GM10266 (cell line): ENCODE results near the gene MCAM.
A peak's percentile ranks its signal among the peaks of the same experiment; 100 is the strongest.

Source experiments
- DNase-seq: peaks from one replicate; pipeline ENCODE4 v3.0.0; 2012; ENCODE audit errors: extremely low spot score
- CTCF ChIP-seq: IDR thresholded peaks from 2 replicates; pipeline ENCODE4 v1.5.1; 2012; ENCODE audit warnings: mild to moderate bottlenecking, low read depth; ENCODE audit not compliant: control insufficient read depth, insufficient read depth; ENCODE audit errors: missing control alignments

Gene MCAM

GRCh38 chr11:119267645-119268044 lies 49.3 kb downstream of the MCAM start:
- no peak for TF ChIP-seq CTCF
- DNase-seq, result no peak

GRCh38 chr11:119266517-119267255 lies 50.2 kb downstream of the MCAM start:
- no peak for DNase-seq
- no peak for TF ChIP-seq CTCF

GRCh38 chr11:119266063-119266462 lies 50.9 kb downstream of the MCAM start:
- DNase-seq, result no peak
- no peak for TF ChIP-seq CTCF

- no peak for TF ChIP-seq CTCF
- peak; percentile 34 for DNase-seq
Observed at GRCh38 chr11:119263352-119263940, 53.5 kb downstream of the MCAM start.

- DNase-seq, result peak; percentile 40
Observed at GRCh38 chr11:119262668-119263351, 54.1 kb downstream of the MCAM start.

GRCh38 chr11:119258983-119259382 lies 57.9 kb downstream of the MCAM start:
- no peak for TF ChIP-seq CTCF
- no peak for DNase-seq

More at GRCh38 chr11:119262668-119263351, 54.1 kb downstream of the MCAM start:
- peak; percentile 5 for TF ChIP-seq CTCF
